SIG-M5 treated with dmso at 0.1 percent for 504 hours (cell line): ENCODE results near the gene COX18.

Experiments
- DNase-seq: peaks from one replicate; lab custom pipeline; 2025; ENCODE audit not compliant: unreplicated experiment; lab: John Stamatoyannopoulos, UW

COX18 gene

GRCh38 chr4:73053974-73054480, 15.5 kb downstream of the COX18 start:
- DNase-seq = no peak

DNA sequence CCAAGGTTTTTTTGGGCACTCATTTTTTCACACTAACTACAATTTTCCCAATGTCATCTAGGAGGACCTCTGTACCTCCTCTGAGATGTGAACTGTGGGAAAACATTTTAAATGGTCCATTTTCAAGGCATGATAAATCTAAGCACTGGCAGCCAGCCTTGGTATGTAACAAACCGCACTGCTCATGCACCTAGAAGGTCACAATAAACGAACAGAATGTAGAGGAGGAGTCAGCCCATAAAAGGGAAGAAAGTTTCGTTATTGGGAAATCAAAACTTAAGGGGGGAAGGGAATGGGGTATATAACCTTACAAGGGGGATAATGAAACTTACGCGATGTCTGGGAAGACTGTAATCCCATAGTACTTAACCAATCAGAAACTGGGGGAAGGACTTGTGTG, 16.4 kb downstream of the COX18 start:
- DNase-seq = no peak

DNA sequence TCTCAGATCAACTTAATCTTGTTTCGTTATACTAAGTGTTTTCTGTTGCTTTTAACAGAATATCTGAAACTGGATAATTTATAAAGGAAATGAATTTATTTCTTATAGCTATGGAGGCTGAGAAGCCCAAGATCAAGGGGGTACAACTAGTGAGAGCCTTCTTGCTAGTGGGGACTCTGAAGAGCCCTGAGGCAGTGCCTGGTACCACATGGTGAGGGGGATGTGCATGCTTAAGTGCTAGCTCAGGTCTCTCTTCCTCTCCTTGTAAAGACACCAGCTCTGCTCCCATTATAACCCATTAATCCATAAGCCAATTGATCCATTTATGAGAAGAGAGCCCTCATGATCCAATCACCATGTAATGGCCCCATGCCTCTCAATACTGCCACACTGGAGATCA, 17.9 kb downstream of the COX18 start:
- DNase-seq = no peak

GRCh38 chr4:73045879-73046278, 23.6 kb downstream of the COX18 start:
- no peak for DNase-seq

DNA sequence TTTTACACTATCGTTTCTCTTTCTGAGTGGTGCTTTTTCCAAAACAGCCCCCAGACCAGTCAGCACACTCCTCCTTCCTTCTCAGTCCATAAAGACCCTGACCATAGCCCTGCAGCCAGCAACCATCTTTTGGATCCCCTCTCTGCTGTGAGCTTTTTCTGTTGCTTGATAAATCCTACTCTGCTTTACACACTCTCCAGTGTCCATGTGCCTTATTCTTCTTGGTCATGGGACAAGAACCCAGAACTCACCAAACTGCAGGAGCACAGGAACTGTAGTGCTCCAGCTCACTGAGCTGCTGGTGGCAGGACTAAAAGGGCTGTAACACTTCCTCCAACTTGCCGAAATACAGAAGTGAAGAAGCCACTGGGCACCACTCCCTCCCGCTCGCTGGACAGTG, 32.5 kb downstream of the COX18 start:
- DNase-seq = no peak

- DNase-seq = no peak
Observed at GRCh38 chr4:73036123-73036522, 33.4 kb downstream of the COX18 start.

DNA sequence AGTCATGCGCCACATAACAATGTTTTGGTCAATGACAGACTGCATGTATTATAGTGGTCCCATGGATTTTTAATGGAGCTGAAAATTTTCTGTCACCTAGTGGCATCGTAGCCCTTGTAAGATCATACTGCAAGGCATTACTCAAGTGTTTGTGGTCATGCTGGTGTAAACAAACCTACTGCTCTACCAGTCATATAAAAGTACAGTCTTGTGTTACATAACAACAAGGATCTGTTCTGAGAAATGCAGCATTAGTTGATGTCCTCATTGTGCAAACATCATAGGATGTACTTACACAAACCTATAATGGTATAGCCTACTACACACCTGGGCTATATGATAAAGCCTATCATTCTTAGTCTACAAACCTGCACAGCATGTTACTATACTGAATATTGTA, 34.6 kb downstream of the COX18 start:
- DNase-seq = no peak

- no peak for DNase-seq
Observed at GRCh38 chr4:73028621-73029020, 40.9 kb downstream of the COX18 start.

- peak; percentile 55 for DNase-seq
Observed at GRCh38 chr4:73021634-73022033, 47.9 kb downstream of the COX18 start.

- peak; percentile 1 for DNase-seq
Observed at GRCh38 chr4:73019462-73020047, 50.0 kb downstream of the COX18 start.

GRCh38 chr4:73018595-73018994, 50.9 kb downstream of the COX18 start:
- no peak for DNase-seq

- no peak for DNase-seq
Observed at GRCh38 chr4:73013310-73013709, 56.2 kb downstream of the COX18 start.

DNA sequence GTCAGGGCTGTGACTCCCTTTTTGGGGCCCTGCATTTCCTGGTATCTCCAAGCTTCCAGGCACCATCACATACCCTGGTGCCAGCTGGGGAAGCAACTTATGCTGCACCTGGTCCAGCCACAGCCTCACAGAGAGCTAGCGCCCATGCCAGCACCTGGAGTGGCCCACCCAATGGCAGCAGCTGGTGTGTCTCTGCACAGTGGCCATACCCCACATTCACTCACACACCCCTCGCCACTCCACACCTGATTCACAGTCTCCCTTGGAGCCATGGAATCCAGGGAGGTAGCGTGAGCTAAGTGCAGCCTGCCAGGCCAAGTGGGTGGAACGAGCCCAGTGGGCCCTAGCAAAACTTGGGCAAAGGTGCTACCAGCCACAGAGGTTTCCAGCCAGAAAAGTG, 56.8 kb downstream of the COX18 start:
- no peak for DNase-seq

- no peak for DNase-seq
Observed at GRCh38 chr4:73011629-73011985, 57.9 kb downstream of the COX18 start.

- no peak for DNase-seq
Observed at GRCh38 chr4:73010789-73011628, 58.5 kb downstream of the COX18 start.

DNA sequence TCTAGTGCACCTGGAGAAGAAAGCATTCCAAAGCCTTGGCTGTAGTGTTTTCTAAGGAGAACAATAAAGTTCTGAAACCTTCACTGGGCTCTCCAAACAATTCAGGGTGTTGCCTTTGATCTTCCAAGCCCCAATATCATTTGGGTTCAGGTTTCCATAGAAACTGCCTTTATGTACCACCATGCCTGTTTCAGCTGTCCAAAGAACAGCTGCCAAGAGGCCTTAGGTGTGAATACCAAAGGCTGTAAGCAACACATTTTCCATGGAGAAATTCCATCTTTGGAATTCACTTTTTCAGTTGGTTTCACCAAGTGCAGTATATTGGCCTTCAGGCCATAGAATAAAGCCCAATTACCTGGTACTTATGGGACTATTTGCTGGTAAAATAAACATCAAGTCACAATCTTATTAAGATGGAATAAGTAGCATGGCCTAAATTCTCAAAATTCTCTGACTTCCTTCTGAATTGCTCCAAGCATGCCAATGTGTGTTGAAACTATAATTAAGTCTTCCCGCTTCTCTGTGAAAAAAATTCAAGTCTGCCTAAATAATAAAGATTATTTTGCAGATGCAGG, 61.9 kb downstream of the COX18 start:
- DNase-seq = no peak

DNA sequence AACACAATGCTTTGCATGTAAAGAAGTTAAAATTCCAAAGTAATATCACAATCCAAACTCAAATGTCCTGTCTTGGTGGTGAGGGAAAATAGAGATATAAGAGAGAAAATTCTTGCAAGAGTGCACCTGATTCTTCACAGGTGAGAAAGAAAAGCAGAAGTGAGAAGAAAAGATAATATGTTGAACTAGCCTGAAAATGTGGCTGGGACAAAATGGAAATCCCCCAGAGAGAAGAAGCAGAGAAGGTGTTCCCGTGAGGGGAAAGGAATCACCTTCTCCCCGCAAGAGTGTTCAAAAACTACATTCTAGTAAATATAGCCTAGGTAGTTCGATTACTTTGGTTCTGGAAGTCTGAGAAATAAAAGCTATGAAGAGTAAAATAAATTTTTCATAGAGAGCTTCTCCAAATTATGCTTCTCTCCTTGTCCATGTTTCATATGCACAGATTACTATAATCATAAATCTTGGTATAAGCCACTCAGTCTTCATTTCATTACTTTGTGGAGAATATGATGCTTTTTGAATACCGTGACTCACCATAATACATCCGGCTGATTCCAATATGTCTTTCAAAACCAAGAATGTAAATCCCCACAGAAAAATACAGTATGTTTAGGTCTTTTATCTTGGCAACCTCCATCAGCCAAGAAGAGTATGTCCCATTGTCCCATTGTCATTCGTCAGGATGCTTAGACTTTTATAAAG, 63.1 kb downstream of the COX18 start:
- DNase-seq = no peak

DNA sequence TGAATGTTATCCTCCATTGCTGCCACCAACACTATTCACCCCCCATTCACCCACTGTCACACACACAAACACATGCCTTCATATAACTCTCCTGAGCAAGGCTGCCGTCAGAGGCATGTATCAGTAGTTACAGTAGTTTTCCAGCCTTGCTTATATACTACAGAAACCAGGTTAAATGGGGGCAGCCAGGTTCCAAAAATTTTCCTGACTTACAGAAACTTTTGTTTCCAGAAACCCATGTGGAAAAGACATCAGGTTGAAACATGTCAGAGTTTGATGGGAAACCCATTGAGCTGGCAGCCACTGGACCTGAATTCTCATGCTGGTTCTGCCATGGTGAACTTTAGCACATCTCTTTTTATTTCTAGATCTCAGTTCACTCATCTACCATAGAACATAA, 64.0 kb downstream of the COX18 start:
- DNase-seq = no peak
